PC-9 (cell line): ENCODE measurements around the gene LBX2. TPM values are rescaled to one million over a fixed set of nuclear protein-coding genes. Genes with fewer than 3 reads are reported as not detected.

Source experiments
- BruUV-seq: library from RNA; stranded (reverse); fragments of 400-500 nt; replicated peaks from 2 replicates; lab custom pipeline; 2021; lab: Mats Ljungman, UMichigan
- CTCF ChIA-PET: fragments of 300-600 bp; sonication (Branson Sonifier 250); formaldehyde crosslinking; loops from one replicate; lab custom pipeline; 2022; ENCODE audit warnings: antibody characterized with exemption; lab: Charles Lee
- POLR2A ChIA-PET: fragments of 300-600 bp; sonication (Branson Sonifier 250); formaldehyde crosslinking; loops from one replicate; lab custom pipeline; 2022; ENCODE audit warnings: antibody characterized with exemption; ENCODE audit not compliant: unreplicated experiment; lab: Charles Lee
- DNase-seq, 2 experiments: peaks; one replicate each; pipeline versions ENCODE4 v3.0.0 to v3.0.0-alpha.2; 2015 to 2022; ENCODE audit warnings: mixed read lengths in 1 of 2
- H2AFZ ChIP-seq: fragments of 200-600 bp; sonication (generic); 2 replicates; pipeline ENCODE4 v1.8.1; 2017; ENCODE audit warnings: antibody characterized with exemption
- H3F3A ChIP-seq: fragments of 200-600 bp; sonication (generic); 2 replicates; pipeline ENCODE4 v1.8.1; 2017; ENCODE audit warnings: antibody characterized with exemption, mild to moderate bottlenecking, low read depth; ENCODE audit not compliant: insufficient read depth
- H3K27ac ChIP-seq: fragments of 200-600 bp; sonication (generic); 2 replicates; pipeline ENCODE4 v1.6.1; 2016; ENCODE audit warnings: mixed run types
- H3K27me3 ChIP-seq: fragments of 200-600 bp; sonication (generic); 2 replicates; pipeline ENCODE4 v1.6.1; 2016; ENCODE audit warnings: low read depth, mixed run types; ENCODE audit not compliant: insufficient read depth
- H3K36me3 ChIP-seq: fragments of 200-600 bp; sonication (generic); 2 replicates; pipeline ENCODE4 v1.6.1; 2016; ENCODE audit warnings: low read depth, mixed run types
- H3K4me1 ChIP-seq: fragments of 200-600 bp; sonication (generic); replicated peaks from 2 replicates; pipeline ENCODE4 v1.6.1; 2016; ENCODE audit warnings: mixed run types; ENCODE audit not compliant: insufficient read depth
- H3K4me2 ChIP-seq: fragments of 200-600 bp; sonication (generic); 2 replicates; pipeline ENCODE4 v1.6.1; 2017; ENCODE audit warnings: mixed run types
- H3K4me3 ChIP-seq: fragments of 200-600 bp; sonication (generic); 2 replicates; pipeline ENCODE4 v1.6.1; 2016; ENCODE audit warnings: mixed run types
- H3K79me2 ChIP-seq: fragments of 200-600 bp; sonication (generic); 2 replicates; pipeline ENCODE4 v1.6.1; 2017; ENCODE audit warnings: low read depth, mixed run types
- H3K9me2 ChIP-seq: fragments of 200-600 bp; sonication (generic); 2 replicates; pipeline ENCODE4 v1.8.1; 2017; ENCODE audit warnings: mild to moderate bottlenecking; ENCODE audit not compliant: insufficient read depth
- H3K9me3 ChIP-seq: fragments of 200-600 bp; sonication (generic); 2 replicates; pipeline ENCODE4 v1.8.1; 2016; ENCODE audit warnings: low read depth; ENCODE audit not compliant: insufficient read depth
- H4K20me1 ChIP-seq: fragments of 200-600 bp; sonication (generic); 2 replicates; pipeline ENCODE4 v1.8.1; 2017; ENCODE audit not compliant: insufficient read depth
- EZH2 ChIP-seq: fragments of 200-600 bp; sonication (generic); IDR thresholded peaks from 2 replicates; pipeline ENCODE4 v1.8.0; 2017; ENCODE audit warnings: antibody characterized with exemption, low read depth
- intact Hi-C: fragments of 100-400 bp; cut with micrococcal nuclease; formaldehyde crosslinking; loops from one replicate; pipeline ENCODE4 v1.10.0; 2022; ENCODE audit not compliant: unreplicated experiment
- total RNA-seq: library from RNA; stranded (reverse); gene quantifications from 2 replicates; pipeline ENCODE4 v1.2.3, GENCODE V29; 2021
- TF ChIP-seq, protein P1 (sequence below): fragments of 200-600 bp; sonication (generic); conservative IDR thresholded peaks from 2 replicates; pipeline ENCODE4 v1.6.1; 2017; ENCODE audit warnings: mixed run types, antibody characterized with exemption, mild to moderate bottlenecking, moderate library complexity

LBX2 gene
- total RNA-seq, 1 experiment from 2014 or later: 0.76 TPM

GRCh38 chr2:74538881-74539339 lies 39.5 kb upstream of the LBX2 start:
- Histone ChIP-seq H4K20me1 (no peaks in the 10 kb centered on the region), H3K79me2 (no peaks in the 10 kb centered on the region), H2AFZ (no peak overlapping the region), H3K4me3 (no peak overlapping the region), H3F3A (0 out of 2 replicates have a peak, but pooled peaks cover under 1% of the 10 kb centered on the region), H3K9me2 (no peaks in the 10 kb centered on the region), H3K27ac (no peak overlapping the region), H3K36me3 (no peaks in the 10 kb centered on the region), H3K27me3 (no peaks in the 10 kb centered on the region), H3K4me2 (no peak overlapping the region), H3K4me1 (no peaks in the 10 kb centered on the region), H3K9me3 (no peaks in the 10 kb centered on the region)
- intact Hi-C loops: no loop called here
- BruUV-seq: no TSS peak
- CTCF ChIA-PET: interaction anchor here (0.6 kb wide), 1 partner anchor 1609 kb away, joined by 4 read pairs; no protein-coding TSS in a partner anchor
- TF ChIP-seq, protein P1, sequence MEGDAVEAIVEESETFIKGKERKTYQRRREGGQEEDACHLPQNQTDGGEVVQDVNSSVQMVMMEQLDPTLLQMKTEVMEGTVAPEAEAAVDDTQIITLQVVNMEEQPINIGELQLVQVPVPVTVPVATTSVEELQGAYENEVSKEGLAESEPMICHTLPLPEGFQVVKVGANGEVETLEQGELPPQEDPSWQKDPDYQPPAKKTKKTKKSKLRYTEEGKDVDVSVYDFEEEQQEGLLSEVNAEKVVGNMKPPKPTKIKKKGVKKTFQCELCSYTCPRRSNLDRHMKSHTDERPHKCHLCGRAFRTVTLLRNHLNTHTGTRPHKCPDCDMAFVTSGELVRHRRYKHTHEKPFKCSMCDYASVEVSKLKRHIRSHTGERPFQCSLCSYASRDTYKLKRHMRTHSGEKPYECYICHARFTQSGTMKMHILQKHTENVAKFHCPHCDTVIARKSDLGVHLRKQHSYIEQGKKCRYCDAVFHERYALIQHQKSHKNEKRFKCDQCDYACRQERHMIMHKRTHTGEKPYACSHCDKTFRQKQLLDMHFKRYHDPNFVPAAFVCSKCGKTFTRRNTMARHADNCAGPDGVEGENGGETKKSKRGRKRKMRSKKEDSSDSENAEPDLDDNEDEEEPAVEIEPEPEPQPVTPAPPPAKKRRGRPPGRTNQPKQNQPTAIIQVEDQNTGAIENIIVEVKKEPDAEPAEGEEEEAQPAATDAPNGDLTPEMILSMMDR: no peak
- no peak for TF ChIP-seq EZH2
- POLR2A ChIA-PET: interaction anchor here (0.5 to 0.7 kb wide), 2 partner anchors 58 to 278 kb away, joined by 4 read pairs; no protein-coding TSS in a partner anchor
- no peak for DNase-seq

GRCh38 chr2:74537140-74537539 lies 37.7 kb upstream of the LBX2 start:
- Histone ChIP-seq H3K36me3 (no peaks in the 10 kb centered on the region), H3K9me3 (no peaks in the 10 kb centered on the region), H3K4me1 (no peaks in the 10 kb centered on the region), H3K27ac (no peak overlapping the region), H3K9me2 (no peaks in the 10 kb centered on the region), H3K4me3 (no peak overlapping the region), H2AFZ (no peak overlapping the region), H3K79me2 (no peaks in the 10 kb centered on the region), H3F3A (peaks cover under 1% of the 10 kb centered on the region; the same call in 1 of the 2 replicates), H3K27me3 (no peaks in the 10 kb centered on the region), H4K20me1 (no peaks in the 10 kb centered on the region), H3K4me2 (no peak overlapping the region)
- TF ChIP-seq EZH2: no peak
- TF ChIP-seq, protein P1: no peak
- ChIA-PET CTCF (no interaction called here), POLR2A (no interaction called here)
- DNase-seq: no peak
- intact Hi-C loops: no loop called here
- BruUV-seq: no TSS peak

GRCh38 chr2:74536166-74536950 lies 37.0 kb upstream of the LBX2 start:
- BruUV-seq: no TSS peak
- Histone ChIP-seq H3K79me2 (peaks cover under 1% of the 10 kb centered on the region; the same call in 1 of the 2 replicates), H3F3A (peaks cover 6% of the 10 kb centered on the region; the same call in 1 of the 2 replicates), H3K4me1 (no peaks in the 10 kb centered on the region), H3K9me3 (no peaks in the 10 kb centered on the region), H4K20me1 (no peaks in the 10 kb centered on the region), H3K36me3 (no peaks in the 10 kb centered on the region), H3K4me2 (no peak overlapping the region), H2AFZ (no peak overlapping the region), H3K27ac (no peak overlapping the region), H3K27me3 (no peaks in the 10 kb centered on the region), H3K4me3 (no peak overlapping the region), H3K9me2 (no peaks in the 10 kb centered on the region)
- ChIA-PET CTCF (no interaction called here), POLR2A (no interaction called here)
- no peak for DNase-seq
- TF ChIP-seq, protein P1: no peak
- no peak for TF ChIP-seq EZH2
- intact Hi-C loops: no loop called here
